GM06990 (cell line): ENCODE data around the gene ZNF57.
A peak's percentile ranks its signal among the peaks of the same experiment; 100 is the strongest.
"Not testable (repeated sequence)": the region's sequence is repeated elsewhere in the genome, so short reads cannot be mapped to it uniquely, and the experiment has no call there.

ENCODE experiments used
- DNase-seq: peaks from one replicate; pipeline ENCODE4 v3.0.0-alpha.2; 2011; ENCODE audit not compliant: insufficient read length; ENCODE audit errors: extremely low read depth
- H3K27me3 ChIP-seq: replicated peaks from 2 replicates; pipeline ENCODE4 v1.6.0; 2011; ENCODE audit warnings: low read length; ENCODE audit not compliant: control insufficient read depth, insufficient read depth
- H3K36me3 ChIP-seq: 2 replicates; pipeline ENCODE4 v1.5.1; 2011; ENCODE audit warnings: low read length; ENCODE audit not compliant: control insufficient read depth, insufficient read depth
- H3K4me3 ChIP-seq: replicated peaks from 2 replicates; pipeline ENCODE4 v1.5.1; 2011; ENCODE audit warnings: low read depth, mild to moderate bottlenecking, control low read depth, low read length
- CTCF ChIP-seq: IDR thresholded peaks from 2 replicates; pipeline ENCODE4 v1.5.1; 2011; ENCODE audit warnings: low read length, control low read depth, mild to moderate bottlenecking, inconsistent platforms; ENCODE audit not compliant: insufficient read depth, poor library complexity, severe bottlenecking

Gene ZNF57

GRCh38 chr19:2952953-2953481 lies 52.3 kb downstream of the ZNF57 start:
- no peaks in the 10 kb centered on the region for H3K27me3 ChIP-seq
- peak; percentile 31 for DNase-seq
- no peaks in the 10 kb centered on the region for H3K36me3 ChIP-seq
- H3K4me3 ChIP-seq, result peak overlapping the region; percentile 9; the same call in 1 of the 2 replicates
- TF ChIP-seq CTCF, result no peak

DNA sequence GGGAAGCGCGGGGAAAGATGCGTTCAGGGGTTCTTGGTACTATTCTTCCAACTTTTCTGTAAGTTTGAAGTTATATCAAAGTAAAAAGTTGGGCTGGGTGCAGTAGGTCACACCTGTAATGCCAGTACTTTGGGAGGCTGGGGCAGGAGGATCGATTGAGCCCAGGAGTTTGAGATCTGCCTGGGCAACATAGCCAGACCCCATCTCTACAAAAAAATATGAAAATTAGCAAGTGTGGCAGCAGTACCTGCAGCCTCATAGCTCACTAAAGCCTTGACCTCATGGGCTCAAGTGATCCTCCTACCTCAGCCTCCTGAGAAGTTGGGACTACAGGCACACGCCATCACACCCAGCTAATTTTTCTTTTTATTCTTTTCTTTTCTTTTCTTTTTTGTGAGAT lies 56.4 kb downstream of the ZNF57 start:
- DNase-seq, result no peak
- Histone ChIP-seq H3K27me3 (no peaks in the 10 kb centered on the region), H3K4me3 (no peak overlapping the region), H3K36me3 (no peaks in the 10 kb centered on the region)
- no peak for TF ChIP-seq CTCF

DNA sequence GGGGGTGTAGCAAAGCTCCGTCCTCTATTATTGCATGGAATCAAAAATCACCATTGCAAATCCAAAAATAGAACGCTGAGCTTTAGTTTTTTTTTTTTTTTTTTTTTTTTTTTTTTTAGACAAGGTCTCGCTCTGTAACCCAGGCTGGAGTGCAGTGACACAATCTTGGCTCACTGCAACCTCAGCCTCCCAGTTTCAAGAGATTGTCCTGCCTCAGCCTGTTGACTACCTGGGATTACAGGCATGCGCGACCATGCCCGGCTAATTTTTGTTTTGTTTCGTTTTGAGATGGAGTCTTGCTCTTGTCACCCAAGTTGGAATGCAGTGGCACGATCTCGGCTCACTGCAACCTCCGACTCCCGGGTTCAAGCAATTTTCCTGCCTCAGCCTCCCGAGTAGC lies 59.4 kb downstream of the ZNF57 start:
- DNase-seq, result no peak
- Histone ChIP-seq H3K27me3 (no peaks in the 10 kb centered on the region), H3K4me3 (no peak overlapping the region), H3K36me3 (no peaks in the 10 kb centered on the region)
- no peak for TF ChIP-seq CTCF

- DNase-seq, result peak; percentile 48
- Histone ChIP-seq H3K36me3 (no peaks in the 10 kb centered on the region), H3K4me3 (peak overlapping the region; percentile 44), H3K27me3 (no peaks in the 10 kb centered on the region)
- peak; percentile 57 for TF ChIP-seq CTCF
Observed at GRCh38 chr19:2962018-2962670, 61.4 kb downstream of the ZNF57 start.

GRCh38 chr19:2963122-2963521 lies 62.4 kb downstream of the ZNF57 start:
- TF ChIP-seq CTCF, result no peak
- H3K27me3 ChIP-seq, result no peaks in the 10 kb centered on the region

DNA sequence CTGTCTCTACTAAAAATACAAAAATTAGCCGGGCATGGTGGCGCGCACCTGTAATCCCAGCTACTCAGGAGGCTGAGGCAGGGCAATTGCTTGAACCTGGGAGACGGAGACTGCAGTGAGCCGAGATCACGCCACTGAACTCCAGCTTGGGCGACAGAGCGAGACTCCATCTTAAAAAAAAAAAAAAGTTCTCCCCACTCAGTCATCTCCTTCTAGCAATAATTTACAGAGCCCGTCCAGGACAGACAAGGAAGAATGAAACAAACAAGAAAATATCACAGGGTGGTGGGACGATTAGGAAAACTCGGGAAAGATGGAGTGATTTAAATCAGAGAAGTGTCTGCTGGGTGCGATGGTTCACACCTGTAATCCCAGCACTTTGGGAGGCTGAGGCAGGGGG lies 62.9 kb downstream of the ZNF57 start:
- H3K4me3 ChIP-seq, DNase-seq, H3K36me3 ChIP-seq, H3K27me3 ChIP-seq: not testable (repeated sequence)

More at GRCh38 chr19:2963122-2963521, 62.4 kb downstream of the ZNF57 start:
- DNase-seq, result no peak
- no peaks in the 10 kb centered on the region for H3K36me3 ChIP-seq
- no peak overlapping the region for H3K4me3 ChIP-seq
